WTC11 (cell line): Measurements from ENCODE around the gene ZNF236. TPM values are rescaled to one million over a fixed set of nuclear protein-coding genes. Genes with fewer than 3 reads are reported as not detected.

Source experiments
- ATAC-seq: fragments of 200-7000 bp; cut with Tn5 transposase; 2 replicates; pipeline ENCODE4 v1.10.0; 2021; ENCODE audit warnings: mild to moderate bottlenecking, moderate library complexity
- CTCF ChIA-PET: fragments of 300-600 bp; sonication (Branson Sonifier 250); formaldehyde crosslinking; loops from one replicate; lab custom pipeline; 2021; ENCODE audit warnings: antibody characterized with exemption; lab: Charles Lee
- POLR2A ChIA-PET: fragments of 350-600 bp; sonication (Branson Sonifier 250); formaldehyde crosslinking; loops from one replicate; lab custom pipeline; 2021; ENCODE audit warnings: antibody characterized with exemption; lab: Charles Lee
- DNase-seq: peaks from one replicate; pipeline ENCODE4 v3.0.0; 2021; ENCODE audit warnings: low spot score
- H3K27ac Mint-ChIP-seq: 2 replicates; pipeline ENCODE4 v1.8.0; 2021; ENCODE audit warnings: mixed read lengths
- H3K27me3 Mint-ChIP-seq: 2 replicates; pipeline ENCODE4 v1.8.0; 2021; ENCODE audit warnings: low read depth, mild to moderate bottlenecking, moderate library complexity, mixed read lengths
- H3K36me3 Mint-ChIP-seq: 2 replicates; pipeline ENCODE4 v1.8.0; 2021; ENCODE audit warnings: mixed read lengths
- H3K4me1 Mint-ChIP-seq: 2 replicates; pipeline ENCODE4 v1.8.0; 2022; ENCODE audit warnings: mixed read lengths
- H3K4me3 Mint-ChIP-seq: 2 replicates; pipeline ENCODE4 v1.8.0; 2021; ENCODE audit warnings: mild to moderate bottlenecking, moderate library complexity, mixed read lengths
- H3K9me3 Mint-ChIP-seq: 2 replicates; pipeline ENCODE4 v1.8.0; 2021; ENCODE audit warnings: mixed read lengths
- ATF6 ChIP-seq: sonication (generic); formaldehyde crosslinking; IDR thresholded peaks from 2 replicates; pipeline ENCODE4 v1.8.1; 2023; ENCODE audit warnings: mild to moderate bottlenecking, missing genetic modification reagents
- CBFB ChIP-seq: sonication (generic); formaldehyde crosslinking; IDR thresholded peaks from 2 replicates; pipeline ENCODE4 v1.8.1; 2022; ENCODE audit warnings: mild to moderate bottlenecking, low read depth, missing genetic modification reagents
- ESRRA ChIP-seq: sonication (generic); formaldehyde crosslinking; IDR thresholded peaks from 2 replicates; pipeline ENCODE4 v1.8.1; 2022; ENCODE audit warnings: mild to moderate bottlenecking, missing genetic modification reagents, borderline replicate concordance
- FOXK1 ChIP-seq: sonication (generic); formaldehyde crosslinking; IDR thresholded peaks from 2 replicates; pipeline ENCODE4 v1.8.0; 2022; ENCODE audit warnings: mild to moderate bottlenecking, moderate library complexity, missing genetic modification reagents
- GTF2I ChIP-seq: fragments of 250-450 bp; sonication (Bioruptor Pico); conservative IDR thresholded peaks from 2 replicates; pipeline ENCODE4 v1.4.0; 2021; ENCODE audit warnings: mild to moderate bottlenecking
- KAT7 ChIP-seq: sonication (generic); formaldehyde crosslinking; IDR thresholded peaks from 2 replicates; pipeline ENCODE4 v1.8.1; 2023; ENCODE audit warnings: missing genetic modification reagents, mild to moderate bottlenecking, borderline replicate concordance
- MLX ChIP-seq: sonication (generic); formaldehyde crosslinking; IDR thresholded peaks from 2 replicates; pipeline ENCODE4 v1.8.1; 2023; ENCODE audit warnings: mild to moderate bottlenecking, missing genetic modification reagents, moderate library complexity
- MYBL2 ChIP-seq: sonication (generic); formaldehyde crosslinking; IDR thresholded peaks from 2 replicates; pipeline ENCODE4 v1.8.1; 2023; ENCODE audit warnings: mild to moderate bottlenecking, moderate library complexity, missing genetic modification reagents
- RORB ChIP-seq: fragments of 250-450 bp; sonication (Bioruptor Pico); IDR thresholded peaks from 2 replicates; pipeline ENCODE4 v1.9.0; 2021; ENCODE audit warnings: mild to moderate bottlenecking
- TEAD4 ChIP-seq: sonication (generic); formaldehyde crosslinking; IDR thresholded peaks from 2 replicates; pipeline ENCODE4 v1.8.0; 2022; ENCODE audit warnings: mild to moderate bottlenecking, missing genetic modification reagents
- ZBTB21 ChIP-seq: sonication (generic); formaldehyde crosslinking; IDR thresholded peaks from 2 replicates; pipeline ENCODE4 v1.8.1; 2023; ENCODE audit warnings: mild to moderate bottlenecking, missing genetic modification reagents, borderline replicate concordance
- ZNF263 ChIP-seq: sonication (generic); formaldehyde crosslinking; IDR thresholded peaks from 2 replicates; pipeline ENCODE4 v1.8.1; 2022; ENCODE audit warnings: low read depth, mild to moderate bottlenecking, moderate library complexity, missing genetic modification reagents
- ZNF317 ChIP-seq: sonication (generic); formaldehyde crosslinking; IDR thresholded peaks from 2 replicates; pipeline ENCODE4 v1.8.1; 2023; ENCODE audit warnings: low read depth, mild to moderate bottlenecking, moderate library complexity, missing genetic modification reagents, borderline replicate concordance
- ZNF671 ChIP-seq: fragments of 250-450 bp; sonication (Bioruptor Pico); IDR thresholded peaks from 2 replicates; pipeline ENCODE4 v1.8.0; 2021; ENCODE audit warnings: mild to moderate bottlenecking
- total RNA-seq: library from RNA; stranded (reverse); gene quantifications from 3 replicates; pipeline ENCODE4 v1.2.3, GENCODE V29; 2021
- TF ChIP-seq, protein P1 (sequence below): sonication (generic); formaldehyde crosslinking; IDR thresholded peaks from 2 replicates; pipeline ENCODE4 v1.8.1; 2023; ENCODE audit warnings: mild to moderate bottlenecking, missing genetic modification reagents, borderline replicate concordance
- TF ChIP-seq, protein P2 (sequence below): sonication (generic); formaldehyde crosslinking; IDR thresholded peaks from 2 replicates; pipeline ENCODE4 v1.8.1; 2023; ENCODE audit warnings: mild to moderate bottlenecking, missing genetic modification reagents
- TF ChIP-seq, protein P3 (sequence below): sonication (generic); formaldehyde crosslinking; IDR thresholded peaks from 2 replicates; pipeline ENCODE4 v1.8.0; 2022; ENCODE audit warnings: missing genetic modification reagents
- TF ChIP-seq, protein P4 (sequence below): sonication (generic); formaldehyde crosslinking; IDR thresholded peaks from 2 replicates; pipeline ENCODE4 v1.8.0; 2023; ENCODE audit warnings: missing genetic modification reagents, mild to moderate bottlenecking, borderline replicate concordance
- TF ChIP-seq, protein P5 (sequence below): fragments of 250-450 bp; sonication (Bioruptor Pico); IDR thresholded peaks from 2 replicates; pipeline ENCODE4 v1.9.0; 2021; ENCODE audit warnings: mild to moderate bottlenecking

ZNF236 gene
- total RNA-seq, 1 experiment from 2014 or later, result 19.9 TPM

DNA sequence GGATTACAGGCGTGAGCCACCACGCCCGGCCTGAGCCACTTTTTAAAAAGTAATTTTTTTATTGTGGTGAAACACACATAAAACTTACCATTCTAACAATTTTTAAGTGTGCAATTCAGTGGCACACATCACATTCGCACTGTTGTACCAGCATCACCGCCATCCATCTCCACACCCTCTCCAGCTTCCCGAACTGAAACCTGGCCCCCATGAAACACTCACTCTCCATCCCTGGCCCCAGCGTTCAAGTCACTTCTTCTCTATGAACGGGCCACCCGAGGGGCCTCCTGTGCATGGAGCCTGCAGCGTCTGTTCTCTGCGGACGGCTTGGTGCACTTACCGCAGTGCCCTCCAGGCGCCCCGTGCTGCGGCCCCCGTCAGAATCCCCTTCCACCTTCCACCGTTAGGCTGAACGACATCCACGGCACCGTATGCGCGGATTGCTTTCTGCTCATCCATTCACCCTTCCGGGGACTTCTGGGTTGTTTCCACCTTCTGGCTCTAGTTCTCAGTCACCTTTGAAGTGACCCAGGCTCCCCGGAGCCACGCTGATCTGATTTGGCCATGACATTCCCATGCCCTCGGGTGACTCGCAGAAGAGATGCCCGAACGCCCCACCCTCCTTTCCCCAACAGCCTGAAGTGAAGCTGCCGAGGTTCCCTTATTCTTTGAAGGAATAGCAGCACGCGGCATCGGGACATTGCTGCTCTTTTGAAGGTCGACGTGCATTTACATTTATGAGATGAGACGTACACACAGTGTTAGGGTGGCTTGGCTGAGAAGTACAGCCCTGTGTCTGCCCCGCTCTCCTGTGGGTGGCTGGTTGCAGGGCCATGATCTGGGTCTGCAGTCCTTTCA lies 175.8 kb downstream of the ZNF236 start:
- CTCF ChIA-PET, result interaction anchor here (1.2 to 2.8 kb wide), 7 partner anchors 12 to 653 kb away, joined by 3 to 7 read pairs (median 5); no protein-coding TSS in a partner anchor
- no peak for TF ChIP-seq TEAD4
- no peak for TF ChIP-seq MLX (CRISPR knock-in tag)
- no peak for TF ChIP-seq GTF2I (CRISPR knock-in tag)
- TF ChIP-seq ESRRA (CRISPR knock-in tag), result no peak
- no peak for TF ChIP-seq ZNF671 (CRISPR knock-in tag)
- TF ChIP-seq, protein P1, sequence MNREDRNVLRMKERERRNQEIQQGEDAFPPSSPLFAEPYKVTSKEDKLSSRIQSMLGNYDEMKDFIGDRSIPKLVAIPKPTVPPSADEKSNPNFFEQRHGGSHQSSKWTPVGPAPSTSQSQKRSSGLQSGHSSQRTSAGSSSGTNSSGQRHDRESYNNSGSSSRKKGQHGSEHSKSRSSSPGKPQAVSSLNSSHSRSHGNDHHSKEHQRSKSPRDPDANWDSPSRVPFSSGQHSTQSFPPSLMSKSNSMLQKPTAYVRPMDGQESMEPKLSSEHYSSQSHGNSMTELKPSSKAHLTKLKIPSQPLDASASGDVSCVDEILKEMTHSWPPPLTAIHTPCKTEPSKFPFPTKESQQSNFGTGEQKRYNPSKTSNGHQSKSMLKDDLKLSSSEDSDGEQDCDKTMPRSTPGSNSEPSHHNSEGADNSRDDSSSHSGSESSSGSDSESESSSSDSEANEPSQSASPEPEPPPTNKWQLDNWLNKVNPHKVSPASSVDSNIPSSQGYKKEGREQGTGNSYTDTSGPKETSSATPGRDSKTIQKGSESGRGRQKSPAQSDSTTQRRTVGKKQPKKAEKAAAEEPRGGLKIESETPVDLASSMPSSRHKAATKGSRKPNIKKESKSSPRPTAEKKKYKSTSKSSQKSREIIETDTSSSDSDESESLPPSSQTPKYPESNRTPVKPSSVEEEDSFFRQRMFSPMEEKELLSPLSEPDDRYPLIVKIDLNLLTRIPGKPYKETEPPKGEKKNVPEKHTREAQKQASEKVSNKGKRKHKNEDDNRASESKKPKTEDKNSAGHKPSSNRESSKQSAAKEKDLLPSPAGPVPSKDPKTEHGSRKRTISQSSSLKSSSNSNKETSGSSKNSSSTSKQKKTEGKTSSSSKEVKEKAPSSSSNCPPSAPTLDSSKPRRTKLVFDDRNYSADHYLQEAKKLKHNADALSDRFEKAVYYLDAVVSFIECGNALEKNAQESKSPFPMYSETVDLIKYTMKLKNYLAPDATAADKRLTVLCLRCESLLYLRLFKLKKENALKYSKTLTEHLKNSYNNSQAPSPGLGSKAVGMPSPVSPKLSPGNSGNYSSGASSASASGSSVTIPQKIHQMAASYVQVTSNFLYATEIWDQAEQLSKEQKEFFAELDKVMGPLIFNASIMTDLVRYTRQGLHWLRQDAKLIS, result no peak
- no peak for TF ChIP-seq MYBL2
- TF ChIP-seq, protein P2, sequence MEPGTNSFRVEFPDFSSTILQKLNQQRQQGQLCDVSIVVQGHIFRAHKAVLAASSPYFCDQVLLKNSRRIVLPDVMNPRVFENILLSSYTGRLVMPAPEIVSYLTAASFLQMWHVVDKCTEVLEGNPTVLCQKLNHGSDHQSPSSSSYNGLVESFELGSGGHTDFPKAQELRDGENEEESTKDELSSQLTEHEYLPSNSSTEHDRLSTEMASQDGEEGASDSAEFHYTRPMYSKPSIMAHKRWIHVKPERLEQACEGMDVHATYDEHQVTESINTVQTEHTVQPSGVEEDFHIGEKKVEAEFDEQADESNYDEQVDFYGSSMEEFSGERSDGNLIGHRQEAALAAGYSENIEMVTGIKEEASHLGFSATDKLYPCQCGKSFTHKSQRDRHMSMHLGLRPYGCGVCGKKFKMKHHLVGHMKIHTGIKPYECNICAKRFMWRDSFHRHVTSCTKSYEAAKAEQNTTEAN (CRISPR knock-in tag), result no peak
- no peak for TF ChIP-seq ZNF317 (CRISPR knock-in tag)
- TF ChIP-seq, protein P3, sequence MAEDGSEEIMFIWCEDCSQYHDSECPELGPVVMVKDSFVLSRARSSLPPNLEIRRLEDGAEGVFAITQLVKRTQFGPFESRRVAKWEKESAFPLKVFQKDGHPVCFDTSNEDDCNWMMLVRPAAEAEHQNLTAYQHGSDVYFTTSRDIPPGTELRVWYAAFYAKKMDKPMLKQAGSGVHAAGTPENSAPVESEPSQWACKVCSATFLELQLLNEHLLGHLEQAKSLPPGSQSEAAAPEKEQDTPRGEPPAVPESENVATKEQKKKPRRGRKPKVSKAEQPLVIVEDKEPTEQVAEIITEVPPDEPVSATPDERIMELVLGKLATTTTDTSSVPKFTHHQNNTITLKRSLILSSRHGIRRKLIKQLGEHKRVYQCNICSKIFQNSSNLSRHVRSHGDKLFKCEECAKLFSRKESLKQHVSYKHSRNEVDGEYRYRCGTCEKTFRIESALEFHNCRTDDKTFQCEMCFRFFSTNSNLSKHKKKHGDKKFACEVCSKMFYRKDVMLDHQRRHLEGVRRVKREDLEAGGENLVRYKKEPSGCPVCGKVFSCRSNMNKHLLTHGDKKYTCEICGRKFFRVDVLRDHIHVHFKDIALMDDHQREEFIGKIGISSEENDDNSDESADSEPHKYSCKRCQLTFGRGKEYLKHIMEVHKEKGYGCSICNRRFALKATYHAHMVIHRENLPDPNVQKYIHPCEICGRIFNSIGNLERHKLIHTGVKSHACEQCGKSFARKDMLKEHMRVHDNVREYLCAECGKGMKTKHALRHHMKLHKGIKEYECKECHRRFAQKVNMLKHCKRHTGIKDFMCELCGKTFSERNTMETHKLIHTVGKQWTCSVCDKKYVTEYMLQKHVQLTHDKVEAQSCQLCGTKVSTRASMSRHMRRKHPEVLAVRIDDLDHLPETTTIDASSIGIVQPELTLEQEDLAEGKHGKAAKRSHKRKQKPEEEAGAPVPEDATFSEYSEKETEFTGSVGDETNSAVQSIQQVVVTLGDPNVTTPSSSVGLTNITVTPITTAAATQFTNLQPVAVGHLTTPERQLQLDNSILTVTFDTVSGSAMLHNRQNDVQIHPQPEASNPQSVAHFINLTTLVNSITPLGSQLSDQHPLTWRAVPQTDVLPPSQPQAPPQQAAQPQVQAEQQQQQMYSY (CRISPR knock-in tag), result no peak
- TF ChIP-seq, protein P4, sequence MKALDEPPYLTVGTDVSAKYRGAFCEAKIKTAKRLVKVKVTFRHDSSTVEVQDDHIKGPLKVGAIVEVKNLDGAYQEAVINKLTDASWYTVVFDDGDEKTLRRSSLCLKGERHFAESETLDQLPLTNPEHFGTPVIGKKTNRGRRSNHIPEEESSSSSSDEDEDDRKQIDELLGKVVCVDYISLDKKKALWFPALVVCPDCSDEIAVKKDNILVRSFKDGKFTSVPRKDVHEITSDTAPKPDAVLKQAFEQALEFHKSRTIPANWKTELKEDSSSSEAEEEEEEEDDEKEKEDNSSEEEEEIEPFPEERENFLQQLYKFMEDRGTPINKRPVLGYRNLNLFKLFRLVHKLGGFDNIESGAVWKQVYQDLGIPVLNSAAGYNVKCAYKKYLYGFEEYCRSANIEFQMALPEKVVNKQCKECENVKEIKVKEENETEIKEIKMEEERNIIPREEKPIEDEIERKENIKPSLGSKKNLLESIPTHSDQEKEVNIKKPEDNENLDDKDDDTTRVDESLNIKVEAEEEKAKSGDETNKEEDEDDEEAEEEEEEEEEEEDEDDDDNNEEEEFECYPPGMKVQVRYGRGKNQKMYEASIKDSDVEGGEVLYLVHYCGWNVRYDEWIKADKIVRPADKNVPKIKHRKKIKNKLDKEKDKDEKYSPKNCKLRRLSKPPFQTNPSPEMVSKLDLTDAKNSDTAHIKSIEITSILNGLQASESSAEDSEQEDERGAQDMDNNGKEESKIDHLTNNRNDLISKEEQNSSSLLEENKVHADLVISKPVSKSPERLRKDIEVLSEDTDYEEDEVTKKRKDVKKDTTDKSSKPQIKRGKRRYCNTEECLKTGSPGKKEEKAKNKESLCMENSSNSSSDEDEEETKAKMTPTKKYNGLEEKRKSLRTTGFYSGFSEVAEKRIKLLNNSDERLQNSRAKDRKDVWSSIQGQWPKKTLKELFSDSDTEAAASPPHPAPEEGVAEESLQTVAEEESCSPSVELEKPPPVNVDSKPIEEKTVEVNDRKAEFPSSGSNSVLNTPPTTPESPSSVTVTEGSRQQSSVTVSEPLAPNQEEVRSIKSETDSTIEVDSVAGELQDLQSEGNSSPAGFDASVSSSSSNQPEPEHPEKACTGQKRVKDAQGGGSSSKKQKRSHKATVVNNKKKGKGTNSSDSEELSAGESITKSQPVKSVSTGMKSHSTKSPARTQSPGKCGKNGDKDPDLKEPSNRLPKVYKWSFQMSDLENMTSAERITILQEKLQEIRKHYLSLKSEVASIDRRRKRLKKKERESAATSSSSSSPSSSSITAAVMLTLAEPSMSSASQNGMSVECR (CRISPR knock-in tag), result no peak
- no peak for TF ChIP-seq ZNF263 (CRISPR knock-in tag)
- TF ChIP-seq ZBTB21 (CRISPR knock-in tag), result no peak
- TF ChIP-seq KAT7 (CRISPR knock-in tag), result no peak
- TF ChIP-seq, protein P5, sequence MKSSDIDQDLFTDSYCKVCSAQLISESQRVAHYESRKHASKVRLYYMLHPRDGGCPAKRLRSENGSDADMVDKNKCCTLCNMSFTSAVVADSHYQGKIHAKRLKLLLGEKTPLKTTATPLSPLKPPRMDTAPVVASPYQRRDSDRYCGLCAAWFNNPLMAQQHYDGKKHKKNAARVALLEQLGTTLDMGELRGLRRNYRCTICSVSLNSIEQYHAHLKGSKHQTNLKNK (CRISPR knock-in tag), result no peak
- TF ChIP-seq ATF6 (CRISPR knock-in tag), result no peak
- TF ChIP-seq FOXK1 (CRISPR knock-in tag), result no peak
- no peak for TF ChIP-seq CBFB (CRISPR knock-in tag)
- no peak for TF ChIP-seq RORB (CRISPR knock-in tag)

More for the DNA sequence above, 175.8 kb downstream of the ZNF236 start:
- POLR2A ChIA-PET, result no interaction called here
- DNase-seq (no peak), ATAC-seq (no peak; the same call in 1 of the 2 replicates)
- no peaks in the 10 kb centered on the region for H3K9me3 Mint-ChIP-seq
- no peaks in the 10 kb centered on the region for H3K27me3 Mint-ChIP-seq
- no peak overlapping the region for H3K4me3 Mint-ChIP-seq
- H3K27ac Mint-ChIP-seq, result no peak overlapping the region
- peaks cover 17% of the 10 kb centered on the region for H3K4me1 Mint-ChIP-seq
- H3K36me3 Mint-ChIP-seq, result no peaks in the 10 kb centered on the region
